ELF-1 (cell line): ENCODE measurements around the gene ACTRT2.

ENCODE experiments used
- DNase-seq: peaks from one replicate; pipeline ENCODE4 v3.0.0-alpha.2; 2016; ENCODE audit warnings: low read depth, low spot score

The ACTRT2 gene

DNA sequence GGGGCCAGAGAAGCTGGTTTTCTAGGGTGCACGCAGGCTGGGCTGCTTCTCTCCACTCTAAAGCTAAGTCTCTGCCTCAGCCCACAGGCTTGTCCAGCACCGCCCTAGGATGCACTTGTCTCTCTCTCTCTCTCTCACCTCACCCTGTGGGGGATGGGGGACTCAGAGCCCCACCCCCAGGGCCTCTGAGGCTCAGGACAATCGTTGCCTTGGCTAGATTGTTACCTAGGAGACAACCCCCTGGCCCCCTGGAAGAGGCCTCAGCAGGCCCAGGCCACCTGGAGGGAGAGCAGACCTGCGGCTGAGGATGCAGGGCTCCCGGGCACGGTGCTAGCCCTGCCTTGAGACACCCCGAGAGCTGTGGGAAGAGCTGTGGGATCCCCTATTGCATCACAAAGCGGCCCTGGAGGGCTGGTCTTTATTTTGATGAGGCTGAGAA, at the start of gene ACTRT2:
ACTRT2 (plus strand) TSS at position 235 of the 439 bp plus-strand sequence. CDS start 220 bp downstream, outside the sequence.
- DNase-seq = peak; percentile 50

DNA sequence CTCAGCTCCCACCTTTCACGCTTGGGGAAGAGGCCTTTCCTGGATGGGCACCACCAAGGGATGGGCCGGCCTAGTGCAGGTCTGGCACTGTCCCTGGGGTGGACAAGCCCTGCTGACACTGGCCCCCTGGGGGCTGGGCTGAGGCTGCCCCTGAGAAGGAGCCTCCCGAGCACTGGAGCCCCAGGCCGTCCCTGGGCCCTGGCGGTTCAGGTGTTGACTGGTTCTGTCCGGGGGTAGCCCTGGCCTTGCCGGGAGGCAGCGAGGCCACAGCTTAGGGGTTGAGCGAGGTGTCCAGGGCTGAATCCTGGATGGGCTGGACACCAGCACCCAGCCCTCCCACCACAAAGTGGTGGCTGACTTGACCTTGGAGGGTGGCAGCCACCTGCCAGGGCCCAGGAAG, 49.7 kb upstream of the ACTRT2 start:
- DNase-seq = no peak

DNA sequence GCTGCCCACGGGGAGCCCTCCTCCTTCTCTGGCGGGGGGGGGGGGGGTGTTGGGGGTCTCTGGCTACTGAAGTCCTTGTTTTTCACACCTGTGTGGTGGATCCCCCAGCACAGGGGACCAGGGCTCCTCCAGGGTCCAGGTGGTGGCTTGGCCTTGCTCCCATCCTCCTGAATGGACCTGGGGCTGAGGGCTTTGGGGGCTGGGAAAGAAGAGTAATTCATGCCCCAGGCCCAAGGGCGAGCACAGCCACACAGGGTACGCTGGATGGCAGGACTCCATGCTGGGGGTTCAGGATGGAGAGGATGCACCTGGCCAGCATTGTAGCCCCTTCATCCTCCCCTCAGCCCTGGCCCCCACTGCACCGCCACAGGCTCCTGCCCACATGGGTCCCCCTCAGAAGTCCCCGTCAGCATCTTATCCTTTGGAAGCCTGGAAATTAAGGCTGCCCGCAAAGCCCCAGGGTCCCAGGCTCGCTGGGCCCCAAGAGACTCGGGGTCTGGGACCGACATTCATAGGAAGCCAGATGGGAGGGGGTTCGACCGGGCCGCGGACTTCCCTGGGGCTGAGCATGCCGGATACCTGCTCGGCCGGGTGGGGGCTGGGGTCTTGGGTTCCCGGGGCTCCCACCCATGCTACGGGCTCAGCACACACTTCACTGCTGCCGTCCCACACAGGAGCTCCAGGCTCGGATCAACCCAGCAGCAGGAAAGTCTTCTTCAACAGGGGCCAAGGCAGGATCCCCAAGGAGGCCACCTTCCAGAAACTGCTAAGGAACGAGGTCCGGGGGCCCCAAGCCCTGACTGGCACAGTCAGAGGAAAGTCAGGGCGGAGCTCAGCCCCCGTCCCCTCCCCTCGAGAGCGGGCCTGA, 49.0 kb upstream of the ACTRT2 start:
- DNase-seq = no peak

GRCh38 chr1:2972879-2973575, 48.2 kb upstream of the ACTRT2 start:
- DNase-seq = no peak

- DNase-seq = no peak
Measured at GRCh38 chr1:2973601-2974593, 47.4 kb upstream of the ACTRT2 start.

- DNase-seq = no peak
Measured at GRCh38 chr1:2974701-2975301, 46.5 kb upstream of the ACTRT2 start.

DNA sequence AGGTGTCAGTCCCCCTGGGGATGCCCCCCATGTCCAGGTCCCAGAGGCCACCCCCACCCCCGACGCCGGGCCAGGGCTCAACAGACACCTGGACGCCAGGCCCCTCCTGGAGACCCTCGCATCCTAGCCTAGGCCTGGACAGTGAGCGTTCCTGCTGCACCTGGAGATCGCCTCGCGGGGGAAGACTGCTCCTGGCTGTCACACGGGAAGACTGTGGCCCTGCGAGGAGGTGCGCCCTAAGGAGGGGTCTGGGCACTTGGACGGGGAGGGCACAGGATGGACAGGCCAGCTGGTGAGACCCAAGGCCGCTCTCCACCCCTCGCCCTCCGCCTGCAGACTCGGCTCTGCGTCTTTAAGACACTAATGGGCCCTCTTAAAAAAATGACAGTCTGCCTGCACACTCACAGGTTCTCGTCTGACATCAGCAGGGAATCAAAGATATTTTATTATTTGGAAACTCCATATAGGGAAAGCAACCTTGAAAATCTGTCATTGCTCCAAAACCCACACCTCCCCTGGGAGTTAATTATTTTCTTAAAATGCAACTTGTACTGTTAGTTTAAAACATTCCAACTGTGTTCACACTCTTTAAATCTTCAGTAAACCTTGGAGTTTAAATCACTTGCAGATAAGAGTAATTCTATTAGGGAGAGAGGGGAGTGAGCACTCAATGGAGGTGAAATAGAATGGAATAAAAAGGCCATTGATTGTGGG, 45.6 kb upstream of the ACTRT2 start:
- no peak for DNase-seq

DNA sequence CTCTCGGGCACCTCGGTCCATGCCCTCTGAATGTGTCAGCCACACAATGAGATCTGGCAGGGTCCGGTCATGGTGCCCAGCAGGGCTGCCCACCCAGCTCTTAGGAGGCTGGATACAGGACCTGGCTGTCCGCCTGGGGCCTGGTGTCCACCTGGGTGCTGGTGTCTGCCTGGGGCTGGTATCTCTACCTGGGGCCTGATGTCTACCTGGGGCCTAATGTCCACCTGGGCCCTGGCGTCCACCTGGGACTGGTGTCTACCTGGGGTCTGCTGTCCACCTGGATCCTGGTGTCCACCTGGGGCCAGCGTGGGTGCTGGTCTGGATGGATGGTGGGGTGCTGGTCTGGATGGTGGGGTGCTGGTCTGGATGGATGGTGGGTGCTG, 45.1 kb upstream of the ACTRT2 start:
- no peak for DNase-seq

GRCh38 chr1:2977886-2978611, 43.2 kb upstream of the ACTRT2 start:
- DNase-seq = no peak

DNA sequence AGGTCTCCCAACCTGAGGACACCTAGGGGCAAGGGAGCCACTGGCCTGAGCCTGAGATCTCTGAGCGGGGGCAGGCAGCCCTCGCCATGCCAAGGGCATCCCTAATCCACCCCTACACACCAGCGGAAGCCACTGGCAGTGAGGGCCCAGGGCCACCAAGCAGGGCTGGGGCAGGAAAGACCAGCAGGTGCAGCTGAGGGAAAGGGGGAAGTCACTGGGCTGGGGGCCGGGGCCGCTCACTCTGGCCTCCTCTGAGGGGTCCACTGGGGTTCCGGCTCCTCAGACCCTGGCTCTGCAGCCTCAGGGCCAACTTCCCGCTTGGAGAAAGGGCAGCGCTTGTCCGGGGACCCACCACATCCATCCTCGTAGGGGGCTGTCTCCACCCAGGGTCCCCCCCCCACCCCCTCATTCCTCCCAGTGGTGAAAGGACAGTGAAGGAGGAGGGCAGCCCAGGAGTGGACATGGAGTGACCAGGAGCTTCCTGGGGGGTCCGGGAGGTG, 42.5 kb upstream of the ACTRT2 start:
- no peak for DNase-seq

DNA sequence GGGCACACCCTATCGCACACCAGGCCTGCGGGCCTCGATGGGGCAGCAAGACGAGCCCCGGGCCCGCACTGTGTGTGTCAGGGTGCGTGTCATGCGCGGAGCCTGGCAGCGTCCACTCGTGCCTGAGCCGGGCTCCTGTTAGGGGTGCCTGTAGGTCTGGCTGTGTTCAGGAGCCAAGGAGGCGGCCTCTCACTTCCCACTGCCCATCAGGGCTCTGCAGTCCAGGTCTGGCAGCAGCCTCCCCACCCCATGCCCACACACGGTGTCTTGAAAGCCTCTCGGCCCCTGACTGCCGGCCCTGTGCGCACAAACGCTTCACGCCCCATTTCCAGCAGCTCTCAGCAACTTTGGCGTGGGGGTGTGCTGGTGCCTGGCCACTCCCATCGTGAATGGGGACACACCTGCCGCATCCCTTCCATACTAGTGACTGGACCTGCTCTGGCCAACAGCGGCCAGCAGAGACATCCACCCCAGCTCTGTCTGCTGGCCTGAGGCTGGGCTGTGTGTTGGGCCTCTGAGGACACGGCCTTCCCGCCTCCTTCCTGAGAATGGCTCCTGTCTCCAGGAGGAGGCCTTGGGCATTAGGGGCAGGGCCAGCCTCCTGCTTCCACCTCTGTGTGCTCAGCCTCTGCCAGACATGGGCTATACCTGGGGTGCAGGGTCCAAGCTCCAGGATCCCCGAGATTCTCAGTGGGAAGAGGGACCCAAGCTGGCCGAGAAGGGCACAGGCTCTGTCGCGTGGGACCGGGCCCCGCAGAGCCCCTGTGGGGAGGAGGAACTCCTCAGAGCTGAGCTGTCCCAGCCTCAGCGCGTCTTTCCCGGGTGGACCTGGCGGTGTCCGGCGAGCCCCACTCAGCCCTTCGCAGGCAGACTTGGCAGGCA, 41.8 kb upstream of the ACTRT2 start:
- DNase-seq = peak; percentile 5

- DNase-seq = no peak
Measured at GRCh38 chr1:2980073-2980791, 41.0 kb upstream of the ACTRT2 start.

- DNase-seq = no peak
Measured at GRCh38 chr1:2980849-2981248, 40.4 kb upstream of the ACTRT2 start.

DNA sequence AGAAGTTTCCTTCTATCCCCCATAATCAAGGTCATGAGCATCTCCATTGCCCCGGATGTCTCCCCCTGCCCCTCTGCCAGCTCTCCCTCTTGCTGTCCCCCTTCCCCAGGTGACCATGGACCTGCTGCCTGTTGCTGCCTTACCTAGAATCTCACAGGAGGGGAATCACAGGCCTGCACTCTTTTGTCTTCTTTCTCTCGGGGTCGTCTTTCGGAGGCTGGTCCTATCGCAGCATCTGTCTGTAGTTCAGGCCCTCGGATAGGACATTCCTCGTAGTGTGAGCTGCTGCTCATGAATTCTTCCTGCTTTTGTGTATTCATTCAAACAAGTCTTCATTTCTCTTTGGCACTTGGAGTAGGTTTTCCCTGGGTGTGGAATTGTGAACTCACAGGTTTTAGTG, 39.9 kb upstream of the ACTRT2 start:
- no peak for DNase-seq

- DNase-seq = no peak
Measured at GRCh38 chr1:2981981-2982614, 39.2 kb upstream of the ACTRT2 start.

DNA sequence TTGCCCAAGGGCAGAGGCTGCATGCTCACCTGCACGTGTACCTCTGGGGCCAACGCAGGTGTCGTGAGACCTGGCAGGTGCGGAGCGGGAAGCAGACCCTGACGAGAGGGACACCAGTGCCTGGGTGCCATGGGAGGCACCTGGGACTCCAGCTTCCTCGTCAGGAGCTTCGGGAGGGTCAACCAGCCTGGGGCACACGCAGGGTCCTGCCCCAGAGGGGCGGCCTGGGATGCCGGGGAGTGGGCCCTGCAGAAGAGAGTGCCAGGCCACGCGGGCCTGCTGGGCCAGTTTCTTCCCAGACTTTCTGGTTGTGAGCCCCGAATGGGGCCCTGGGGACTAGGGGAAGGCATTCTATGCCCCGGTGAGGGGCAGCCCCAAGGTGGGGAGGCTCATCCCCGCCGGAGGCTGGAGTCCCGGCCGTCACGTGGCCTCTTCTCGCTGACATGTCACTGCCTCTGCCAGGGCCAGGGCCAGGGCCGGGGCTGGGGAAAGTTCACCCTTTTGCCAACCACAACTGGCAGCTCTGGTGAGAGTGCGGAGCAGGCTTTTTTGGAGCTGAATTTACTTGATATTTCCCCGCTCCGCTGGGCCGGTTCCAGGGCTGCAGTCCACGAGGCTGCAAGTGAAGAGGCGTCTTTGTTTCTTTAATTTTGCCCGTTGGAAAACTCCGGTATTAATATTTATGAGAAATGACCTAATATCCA, 38.5 kb upstream of the ACTRT2 start:
- no peak for DNase-seq

DNA sequence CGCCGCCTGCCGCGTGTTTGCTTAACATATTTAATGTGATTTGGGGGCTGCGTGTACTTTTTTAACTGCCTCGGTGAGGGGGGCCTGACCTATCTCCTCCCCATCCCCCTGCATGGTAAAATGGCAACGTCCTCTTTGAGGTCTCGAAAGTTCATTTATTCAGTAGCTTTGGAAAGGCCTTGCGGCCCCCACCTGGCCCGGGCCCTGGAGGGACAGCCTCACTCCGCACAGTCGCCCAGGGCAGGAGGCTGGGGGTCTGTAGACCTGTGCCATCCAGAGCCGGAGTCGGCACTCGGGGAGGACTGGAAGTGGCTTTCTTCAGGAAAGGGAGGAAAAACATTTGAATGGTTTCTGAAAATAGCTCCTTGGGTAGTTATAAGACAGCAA, 38.0 kb upstream of the ACTRT2 start:
- DNase-seq = no peak
